ENCODE results near the gene FUBP1.

- TF ChIP-seq POLR2AphosphoS5 (IDR thresholded peaks at IDR 0.05) (no peak), CTCF (IDR thresholded peaks at IDR 0.05) (no peak)
These were observed 31.0 kb upstream of the FUBP1 start for GRCh38 chr1:78009836-78010235.

Data from transverse colon (tissue), 4 donors.